ENCODE results near the gene SPSB3.

DNA sequence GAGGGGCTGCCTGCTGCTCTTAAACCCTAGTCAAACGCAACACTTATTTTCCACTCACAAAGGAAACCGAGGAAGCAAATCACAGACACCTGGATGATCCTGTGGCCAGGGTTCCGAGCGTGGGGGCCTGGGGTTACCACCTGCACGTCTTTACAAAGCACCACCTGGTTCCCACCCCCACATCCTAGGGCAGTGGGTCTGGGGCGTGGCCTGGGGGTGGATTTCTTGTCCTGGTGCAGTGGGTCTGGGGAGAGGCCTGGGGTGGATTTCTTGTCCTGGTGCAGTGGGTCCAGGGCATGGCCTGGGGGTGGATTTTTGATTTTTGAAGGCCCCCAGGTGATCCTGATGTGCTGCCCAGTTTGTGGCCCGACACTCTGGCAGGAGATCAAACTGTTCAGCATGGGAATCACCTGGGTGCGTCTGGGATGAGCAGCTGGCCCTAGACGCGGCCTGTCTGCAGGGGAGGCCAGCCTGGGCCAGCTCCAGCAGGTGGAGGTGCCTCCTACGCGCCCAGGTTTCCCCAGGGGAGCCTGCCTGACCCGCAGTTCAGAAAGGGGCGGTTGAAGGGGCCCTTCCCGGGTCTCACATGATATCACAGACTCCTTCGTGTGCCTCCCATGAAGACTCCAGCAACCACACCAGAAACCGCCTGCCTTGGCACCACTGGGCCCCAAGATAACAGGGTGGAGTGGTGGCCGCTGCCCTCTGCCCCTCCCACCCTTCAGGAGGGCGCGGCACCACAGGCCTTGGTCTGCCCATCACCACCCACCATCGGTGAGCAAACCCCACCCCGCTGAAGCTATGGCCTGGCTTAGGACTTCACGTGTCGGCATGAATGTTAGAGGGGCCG lies 38.0 kb upstream of the SPSB3 start:
- TF ChIP-seq, protein P1, sequence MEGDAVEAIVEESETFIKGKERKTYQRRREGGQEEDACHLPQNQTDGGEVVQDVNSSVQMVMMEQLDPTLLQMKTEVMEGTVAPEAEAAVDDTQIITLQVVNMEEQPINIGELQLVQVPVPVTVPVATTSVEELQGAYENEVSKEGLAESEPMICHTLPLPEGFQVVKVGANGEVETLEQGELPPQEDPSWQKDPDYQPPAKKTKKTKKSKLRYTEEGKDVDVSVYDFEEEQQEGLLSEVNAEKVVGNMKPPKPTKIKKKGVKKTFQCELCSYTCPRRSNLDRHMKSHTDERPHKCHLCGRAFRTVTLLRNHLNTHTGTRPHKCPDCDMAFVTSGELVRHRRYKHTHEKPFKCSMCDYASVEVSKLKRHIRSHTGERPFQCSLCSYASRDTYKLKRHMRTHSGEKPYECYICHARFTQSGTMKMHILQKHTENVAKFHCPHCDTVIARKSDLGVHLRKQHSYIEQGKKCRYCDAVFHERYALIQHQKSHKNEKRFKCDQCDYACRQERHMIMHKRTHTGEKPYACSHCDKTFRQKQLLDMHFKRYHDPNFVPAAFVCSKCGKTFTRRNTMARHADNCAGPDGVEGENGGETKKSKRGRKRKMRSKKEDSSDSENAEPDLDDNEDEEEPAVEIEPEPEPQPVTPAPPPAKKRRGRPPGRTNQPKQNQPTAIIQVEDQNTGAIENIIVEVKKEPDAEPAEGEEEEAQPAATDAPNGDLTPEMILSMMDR (IDR thresholded peaks at IDR 0.05) = no peak
- TF ChIP-seq POLR2A (IDR thresholded peaks at IDR 0.05) = no peak
